Smooth muscle cell (in vitro differentiated cells): ENCODE results near the gene ZSWIM6. TPM values are rescaled to one million over a fixed set of nuclear protein-coding genes. Genes with fewer than 3 reads are reported as not detected.

Experiments used
- DNase-seq: peaks from one replicate; lab custom pipeline; 2025; ENCODE audit not compliant: unreplicated experiment; lab: John Stamatoyannopoulos, UW
- H2AFZ ChIP-seq: fragments of 200-600 bp; sonication (generic); 2 replicates; pipeline ENCODE4 v1.6.0; 2016; ENCODE audit warnings: antibody characterized with exemption, low read depth, mild to moderate bottlenecking
- H3F3A ChIP-seq: fragments of 200-600 bp; sonication (generic); 2 replicates; pipeline ENCODE4 v1.6.0; 2017; ENCODE audit warnings: antibody characterized with exemption, low read depth
- H3K27ac ChIP-seq: fragments of 200-600 bp; sonication (generic); 2 replicates; pipeline ENCODE4 v1.5.1; 2016; ENCODE audit warnings: low read depth, mild to moderate bottlenecking
- H3K27me3 ChIP-seq: fragments of 200-600 bp; sonication (generic); 2 replicates; pipeline ENCODE4 v1.6.1; 2016; ENCODE audit warnings: low read depth, mild to moderate bottlenecking
- H3K36me3 ChIP-seq: fragments of 200-600 bp; sonication (generic); 2 replicates; pipeline ENCODE4 v1.5.1; 2016; ENCODE audit warnings: low read depth
- H3K4me1 ChIP-seq: fragments of 200-600 bp; sonication (generic); 2 replicates; pipeline ENCODE4 v1.5.1; 2016; ENCODE audit warnings: low read depth
- H3K4me2 ChIP-seq: fragments of 200-600 bp; sonication (generic); 2 replicates; pipeline ENCODE4 v1.6.0; 2016; ENCODE audit warnings: mild to moderate bottlenecking
- H3K4me3 ChIP-seq: fragments of 200-600 bp; sonication (generic); 2 replicates; pipeline ENCODE4 v1.5.1; 2016; ENCODE audit warnings: mild to moderate bottlenecking
- H3K79me2 ChIP-seq: fragments of 200-600 bp; sonication (generic); 2 replicates; pipeline ENCODE4 v1.6.0; 2016; ENCODE audit warnings: low read depth, mild to moderate bottlenecking
- H3K9ac ChIP-seq: fragments of 200-600 bp; sonication (generic); 2 replicates; pipeline ENCODE4 v1.6.0; 2016; ENCODE audit warnings: low read depth
- H3K9me3 ChIP-seq: fragments of 200-600 bp; sonication (generic); replicated peaks from 2 replicates; pipeline ENCODE4 v1.5.1; 2016; ENCODE audit warnings: low read depth
- H4K20me1 ChIP-seq: fragments of 200-600 bp; sonication (generic); 2 replicates; pipeline ENCODE4 v1.6.0; 2016; ENCODE audit warnings: low read depth
- WGBS: methylation state at CpG from one replicate; pipeline ENCODE4 v1.1.7; 2016; ENCODE audit warnings: low lambda C conversion rate; 5-methylcytosine and 5-hydroxymethylcytosine counted together
- polyA plus RNA-seq: library from polyadenylated mRNA; unstranded; fragments of >200 nt; fragmentation: Nextera tagmentation; extraction: Ambion mirVana; gene quantifications from 2 replicates; pipeline ENCODE4 v1.2.1, GENCODE V29; 2016
- total RNA-seq: library from RNA; depleted of rRNA; stranded (reverse); fragments of >200 nt; gene quantifications from 2 replicates; pipeline ENCODE4 v1.2.3, GENCODE V29; 2014
- TF ChIP-seq, protein P1 (sequence below): fragments of 200-600 bp; sonication (generic); IDR thresholded peaks from 2 replicates; pipeline ENCODE4 v1.5.1; 2017; ENCODE audit warnings: borderline replicate concordance, mild to moderate bottlenecking, antibody characterized with exemption; ENCODE audit not compliant: insufficient read depth, poor library complexity, severe bottlenecking

Gene ZSWIM6
- total and polyA plus RNA-seq, 2 experiments from 2014 or later, result 9.1 to 25.5 TPM

DNA sequence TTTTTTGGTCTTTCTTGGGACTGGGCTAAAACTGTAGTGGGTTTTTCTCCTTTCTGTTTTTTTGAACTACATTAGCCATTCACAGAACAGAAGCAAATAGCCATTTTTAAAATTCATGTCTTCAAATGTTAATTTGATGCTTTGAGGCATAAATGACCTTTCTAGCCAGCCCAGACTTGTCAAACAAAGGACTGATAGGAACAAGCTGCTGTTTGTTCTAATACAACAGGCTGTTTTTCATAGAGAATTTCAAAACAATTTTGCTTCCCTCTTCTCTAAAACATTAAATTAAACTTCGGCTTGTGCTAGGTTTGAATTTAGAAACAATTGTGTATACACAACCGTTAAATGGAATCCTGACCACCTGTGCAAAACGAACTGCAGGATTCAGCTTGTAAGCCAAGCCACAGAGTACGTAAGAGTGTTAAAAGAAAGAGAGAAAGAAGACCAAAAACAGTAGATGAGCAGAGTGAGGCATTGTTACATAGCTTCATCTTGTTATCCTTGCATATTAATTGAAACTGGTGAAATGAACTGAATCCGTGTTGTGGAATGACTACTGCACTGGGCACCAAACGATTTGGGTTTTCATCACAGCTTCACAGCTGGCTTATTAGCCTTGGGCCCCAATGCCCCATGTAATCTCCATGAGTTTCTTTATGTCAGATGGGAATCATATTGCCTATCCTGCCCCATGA lies 100.0 kb downstream of the ZSWIM6 start:
- Histone ChIP-seq H3K27me3 (no peaks in the 10 kb centered on the region), H3K27ac (peak overlapping the region; percentile 30), H3K9me3 (no peaks in the 10 kb centered on the region), H3K4me3 (no peak overlapping the region), H4K20me1 (peaks cover 97% of the 10 kb centered on the region), H3K4me2 (no peak overlapping the region), H3K79me2 (peaks cover 98% of the 10 kb centered on the region), H2AFZ (no peak overlapping the region), H3K4me1 (no peaks in the 10 kb centered on the region), H3K36me3 (no peaks in the 10 kb centered on the region), H3F3A (peaks cover 11% of the 10 kb centered on the region), H3K9ac (no peak overlapping the region)
- TF ChIP-seq, protein P1, sequence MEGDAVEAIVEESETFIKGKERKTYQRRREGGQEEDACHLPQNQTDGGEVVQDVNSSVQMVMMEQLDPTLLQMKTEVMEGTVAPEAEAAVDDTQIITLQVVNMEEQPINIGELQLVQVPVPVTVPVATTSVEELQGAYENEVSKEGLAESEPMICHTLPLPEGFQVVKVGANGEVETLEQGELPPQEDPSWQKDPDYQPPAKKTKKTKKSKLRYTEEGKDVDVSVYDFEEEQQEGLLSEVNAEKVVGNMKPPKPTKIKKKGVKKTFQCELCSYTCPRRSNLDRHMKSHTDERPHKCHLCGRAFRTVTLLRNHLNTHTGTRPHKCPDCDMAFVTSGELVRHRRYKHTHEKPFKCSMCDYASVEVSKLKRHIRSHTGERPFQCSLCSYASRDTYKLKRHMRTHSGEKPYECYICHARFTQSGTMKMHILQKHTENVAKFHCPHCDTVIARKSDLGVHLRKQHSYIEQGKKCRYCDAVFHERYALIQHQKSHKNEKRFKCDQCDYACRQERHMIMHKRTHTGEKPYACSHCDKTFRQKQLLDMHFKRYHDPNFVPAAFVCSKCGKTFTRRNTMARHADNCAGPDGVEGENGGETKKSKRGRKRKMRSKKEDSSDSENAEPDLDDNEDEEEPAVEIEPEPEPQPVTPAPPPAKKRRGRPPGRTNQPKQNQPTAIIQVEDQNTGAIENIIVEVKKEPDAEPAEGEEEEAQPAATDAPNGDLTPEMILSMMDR, result no peak
- WGBS, result 71% methylated on average over 6 of the region's 6 CpGs
- DNase-seq, result no peak

DNA sequence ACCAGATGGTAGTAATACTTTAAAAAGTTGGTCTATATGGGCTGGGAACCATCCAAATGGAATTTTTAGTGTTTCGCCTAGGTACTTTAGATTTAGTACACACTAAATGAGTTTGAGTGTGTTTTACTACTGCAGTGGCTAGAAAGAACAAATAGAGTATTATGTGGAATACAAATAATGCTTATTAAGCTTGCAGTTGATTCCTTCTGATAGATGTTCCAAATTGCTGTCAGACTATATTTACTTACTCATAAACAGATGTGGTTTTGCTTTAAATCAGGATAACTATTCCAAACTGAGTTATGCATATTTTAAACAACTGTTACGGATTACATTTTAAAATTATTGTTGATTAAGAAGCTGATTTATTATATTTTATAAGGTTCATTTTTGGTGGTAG lies 103.3 kb downstream of the ZSWIM6 start:
- no peaks in the 10 kb centered on the region for H3K4me1 ChIP-seq
- H3K27me3 ChIP-seq, result no peaks in the 10 kb centered on the region
- TF ChIP-seq, protein P1, result no peak
- peaks cover 97% of the 10 kb centered on the region for H4K20me1 ChIP-seq
- H3K27ac ChIP-seq, result no peak overlapping the region
- DNase-seq, result no peak
- H2AFZ ChIP-seq, result no peak overlapping the region
- peaks cover 2% of the 10 kb centered on the region for H3K36me3 ChIP-seq
- no peak overlapping the region for H3K4me3 ChIP-seq
- peaks cover 98% of the 10 kb centered on the region for H3K79me2 ChIP-seq
- H3K4me2 ChIP-seq, result no peak overlapping the region
- WGBS, result 99% methylated on average over 2 of the region's 2 CpGs
- peaks cover 11% of the 10 kb centered on the region for H3F3A ChIP-seq
- H3K9ac ChIP-seq, result no peak overlapping the region
- H3K9me3 ChIP-seq, result no peaks in the 10 kb centered on the region

DNA sequence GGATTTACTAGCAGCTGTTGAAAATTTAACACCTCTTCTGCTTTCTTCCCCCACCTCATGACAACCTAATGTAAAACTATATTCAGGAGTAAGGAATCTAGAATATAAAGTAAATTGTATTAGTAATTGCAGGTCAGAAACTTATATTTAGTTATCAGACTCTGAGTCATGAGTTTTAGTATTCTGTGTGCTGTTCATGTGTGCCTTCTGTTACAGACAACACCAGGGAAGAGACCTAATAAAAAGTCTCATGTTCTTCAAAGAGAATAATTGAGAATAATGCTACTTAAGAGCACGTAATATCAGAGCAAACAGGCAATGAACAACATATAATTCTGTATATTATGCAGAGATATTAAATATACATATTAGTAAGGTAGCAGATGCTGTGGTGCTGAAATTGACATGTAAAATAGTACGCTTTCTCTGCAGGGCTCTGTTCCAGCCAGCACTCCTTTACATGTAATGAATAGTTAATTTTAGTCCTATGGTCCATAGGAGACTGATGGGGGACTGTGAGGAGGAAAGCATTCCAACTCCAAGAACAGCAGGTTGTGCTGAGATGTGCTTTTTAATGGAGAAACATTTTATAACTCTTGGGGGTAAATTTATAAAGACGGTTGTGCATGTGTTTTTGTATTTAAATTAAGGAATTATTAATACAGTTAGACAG lies 106.4 kb downstream of the ZSWIM6 start:
- Histone ChIP-seq H3K36me3 (peaks cover 2% of the 10 kb centered on the region), H3K9ac (no peak overlapping the region), H4K20me1 (peaks cover 79% of the 10 kb centered on the region), H3F3A (no peaks in the 10 kb centered on the region), H3K4me3 (no peak overlapping the region), H3K4me1 (no peaks in the 10 kb centered on the region), H3K9me3 (no peaks in the 10 kb centered on the region), H3K27ac (no peak overlapping the region), H3K79me2 (peaks cover 92% of the 10 kb centered on the region), H3K27me3 (no peaks in the 10 kb centered on the region), H3K4me2 (no peak overlapping the region), H2AFZ (no peak overlapping the region)
- DNase-seq, result no peak
- 96% methylated on average over 3 of the region's 3 CpGs for WGBS
- TF ChIP-seq, protein P1, result no peak
